Measurements from ENCODE around the gene MADD.

DNA sequence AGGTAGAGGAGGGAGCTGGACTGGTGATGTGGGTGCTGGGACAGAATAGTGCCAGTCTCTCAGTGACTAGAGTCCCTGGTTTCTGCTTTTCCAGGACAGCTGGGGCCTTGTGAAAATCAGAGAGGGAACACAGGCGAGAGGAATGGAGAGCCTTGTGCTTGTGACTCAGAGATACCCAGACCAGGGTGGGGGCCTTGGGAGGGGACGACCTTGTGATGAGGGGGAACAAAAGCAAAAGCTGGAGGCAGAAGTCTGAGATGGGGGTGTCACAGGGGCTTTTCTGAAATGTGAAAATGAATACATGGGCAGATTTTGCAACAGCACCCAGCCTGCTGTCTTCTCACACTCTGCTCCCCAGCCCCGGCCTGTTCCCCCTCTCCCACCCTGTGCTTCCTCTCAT lies 15.5 kb upstream of the MADD start:
- TF ChIP-seq, protein P1, sequence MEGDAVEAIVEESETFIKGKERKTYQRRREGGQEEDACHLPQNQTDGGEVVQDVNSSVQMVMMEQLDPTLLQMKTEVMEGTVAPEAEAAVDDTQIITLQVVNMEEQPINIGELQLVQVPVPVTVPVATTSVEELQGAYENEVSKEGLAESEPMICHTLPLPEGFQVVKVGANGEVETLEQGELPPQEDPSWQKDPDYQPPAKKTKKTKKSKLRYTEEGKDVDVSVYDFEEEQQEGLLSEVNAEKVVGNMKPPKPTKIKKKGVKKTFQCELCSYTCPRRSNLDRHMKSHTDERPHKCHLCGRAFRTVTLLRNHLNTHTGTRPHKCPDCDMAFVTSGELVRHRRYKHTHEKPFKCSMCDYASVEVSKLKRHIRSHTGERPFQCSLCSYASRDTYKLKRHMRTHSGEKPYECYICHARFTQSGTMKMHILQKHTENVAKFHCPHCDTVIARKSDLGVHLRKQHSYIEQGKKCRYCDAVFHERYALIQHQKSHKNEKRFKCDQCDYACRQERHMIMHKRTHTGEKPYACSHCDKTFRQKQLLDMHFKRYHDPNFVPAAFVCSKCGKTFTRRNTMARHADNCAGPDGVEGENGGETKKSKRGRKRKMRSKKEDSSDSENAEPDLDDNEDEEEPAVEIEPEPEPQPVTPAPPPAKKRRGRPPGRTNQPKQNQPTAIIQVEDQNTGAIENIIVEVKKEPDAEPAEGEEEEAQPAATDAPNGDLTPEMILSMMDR (conservative IDR thresholded peaks at IDR 0.05; ENCODE audit: low read depth, low read length): no peak
- TF ChIP-seq EZH2 (IDR thresholded peaks at IDR 0.05; ENCODE audit: borderline replicate concordance, low read depth, low read length, poor library complexity, severe bottlenecking): no peak

Data from A673 (cell line).